Prostate gland (tissue), 2 donors: ENCODE data around the gene G3BP1. TPM values are rescaled to one million over a fixed set of nuclear protein-coding genes. Genes with fewer than 3 reads are reported as not detected.

Experiments used
- DNase-seq: peaks from one replicate; pipeline ENCODE4 v3.0.0-alpha.2; 2019; ENCODE audit warnings: low spot score
- H3K27ac ChIP-seq, 2 donors: fragments of 200-600 bp; sonication (generic); 2 replicates each; pipeline ENCODE4 v1.5.1; 2017 to 2019
- H3K27me3 ChIP-seq: fragments of 200-600 bp; sonication (generic); replicated peaks from 2 replicates; pipeline ENCODE4 v1.5.1; 2019; ENCODE audit not compliant: insufficient read depth
- H3K36me3 ChIP-seq, 2 donors: fragments of 200-600 bp; sonication (generic); 1 replicate in 1 of 2; 2 replicates in 1 of 2; pipeline versions ENCODE4 v1.5.1 to v1.8.1; 2017 to 2019
- H3K4me1 ChIP-seq: fragments of 200-600 bp; sonication (generic); replicated peaks from 2 replicates; pipeline ENCODE4 v1.5.1; 2019
- H3K4me3 ChIP-seq, 2 donors: fragments of 200-600 bp; sonication (generic); 2 replicates each; pipeline ENCODE4 v1.5.1; 2017 to 2019
- H3K9me3 ChIP-seq: fragments of 200-600 bp; sonication (generic); 2 replicates; pipeline ENCODE4 v1.5.1; 2017
- POLR2A ChIP-seq: fragments of 450-650 bp; IDR thresholded peaks from one replicate; pipeline ENCODE4 v1.6.1; 2016; ENCODE audit warnings: antibody characterized with exemption, mild to moderate bottlenecking
- POLR2AphosphoS5 ChIP-seq: sonication (generic); formaldehyde crosslinking; IDR thresholded peaks from one replicate; pipeline ENCODE4 v1.6.1; 2017; ENCODE audit warnings: antibody characterized with exemption
- WGBS: methylation state at CpG from one replicate; pipeline ENCODE4 v1.1.5; 2018; 5-methylcytosine and 5-hydroxymethylcytosine counted together
- intact Hi-C: fragments of 100-400 bp; cut with DNase I; formaldehyde crosslinking; loops from one replicate; pipeline ENCODE4 v1.14.2; 2022
- total RNA-seq, 2 donors: library from RNA; depleted of rRNA; stranded (reverse); fragments of >200 nt; gene quantifications; one replicate each; pipeline ENCODE4 v1.1.0, GENCODE V29; 2016
- TF ChIP-seq, protein P1 (sequence below), 4 experiments: fragments of 200-600 bp in 2 of 4; fragments of 450-650 bp in 2 of 4; sonication (generic) in 2 of 4; IDR thresholded peaks; 1 replicate in 3 of 4; 2 replicates in 1 of 4; pipeline ENCODE4 v1.5.1; 2016 to 2019; ENCODE audit warnings: antibody characterized with exemption in 4 of 4, mild to moderate bottlenecking in 2 of 4, moderate library complexity in 2 of 4

G3BP1 gene
- total RNA-seq, 2 donors from 2014 or later = 98.4 to 119 TPM

DNA sequence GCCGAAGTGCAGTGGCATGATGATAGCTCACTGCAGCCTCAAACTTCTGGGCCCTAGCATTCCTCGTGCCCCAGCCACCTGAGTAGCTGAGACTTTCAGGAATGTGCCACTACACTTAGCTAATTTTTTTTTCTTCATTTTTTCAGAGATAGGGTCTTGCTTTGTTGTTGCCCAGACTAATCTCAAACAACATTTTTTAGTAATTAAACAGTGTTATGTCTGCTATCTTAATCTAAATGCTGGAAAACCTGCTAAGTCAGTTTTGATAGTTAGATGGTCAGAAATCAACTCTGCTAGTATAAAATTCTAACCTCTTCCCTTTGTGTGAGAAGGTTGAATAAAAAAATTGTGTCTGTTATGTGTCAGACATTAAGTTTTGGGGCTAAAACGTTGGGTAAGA is 12.4 kb downstream of the G3BP1 start:
- DNase-seq = no peak
- no peaks in the 10 kb centered on the region for H3K9me3 ChIP-seq
- H3K27ac ChIP-seq = no peak overlapping the region
- intact Hi-C loops = no loop called here
- no peaks in the 10 kb centered on the region for H3K27me3 ChIP-seq
- H3K4me1 ChIP-seq = no peaks in the 10 kb centered on the region
- TF ChIP-seq, protein P1, sequence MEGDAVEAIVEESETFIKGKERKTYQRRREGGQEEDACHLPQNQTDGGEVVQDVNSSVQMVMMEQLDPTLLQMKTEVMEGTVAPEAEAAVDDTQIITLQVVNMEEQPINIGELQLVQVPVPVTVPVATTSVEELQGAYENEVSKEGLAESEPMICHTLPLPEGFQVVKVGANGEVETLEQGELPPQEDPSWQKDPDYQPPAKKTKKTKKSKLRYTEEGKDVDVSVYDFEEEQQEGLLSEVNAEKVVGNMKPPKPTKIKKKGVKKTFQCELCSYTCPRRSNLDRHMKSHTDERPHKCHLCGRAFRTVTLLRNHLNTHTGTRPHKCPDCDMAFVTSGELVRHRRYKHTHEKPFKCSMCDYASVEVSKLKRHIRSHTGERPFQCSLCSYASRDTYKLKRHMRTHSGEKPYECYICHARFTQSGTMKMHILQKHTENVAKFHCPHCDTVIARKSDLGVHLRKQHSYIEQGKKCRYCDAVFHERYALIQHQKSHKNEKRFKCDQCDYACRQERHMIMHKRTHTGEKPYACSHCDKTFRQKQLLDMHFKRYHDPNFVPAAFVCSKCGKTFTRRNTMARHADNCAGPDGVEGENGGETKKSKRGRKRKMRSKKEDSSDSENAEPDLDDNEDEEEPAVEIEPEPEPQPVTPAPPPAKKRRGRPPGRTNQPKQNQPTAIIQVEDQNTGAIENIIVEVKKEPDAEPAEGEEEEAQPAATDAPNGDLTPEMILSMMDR (IDR thresholded peaks at IDR 0.05) = no peak
- TF ChIP-seq POLR2AphosphoS5 = no peak
- TF ChIP-seq POLR2A = no peak
- H3K4me3 ChIP-seq = no peak overlapping the region
- H3K36me3 ChIP-seq = no peaks in the 10 kb centered on the region
- 65% methylated on average over 3 of the region's 3 CpGs for WGBS

DNA sequence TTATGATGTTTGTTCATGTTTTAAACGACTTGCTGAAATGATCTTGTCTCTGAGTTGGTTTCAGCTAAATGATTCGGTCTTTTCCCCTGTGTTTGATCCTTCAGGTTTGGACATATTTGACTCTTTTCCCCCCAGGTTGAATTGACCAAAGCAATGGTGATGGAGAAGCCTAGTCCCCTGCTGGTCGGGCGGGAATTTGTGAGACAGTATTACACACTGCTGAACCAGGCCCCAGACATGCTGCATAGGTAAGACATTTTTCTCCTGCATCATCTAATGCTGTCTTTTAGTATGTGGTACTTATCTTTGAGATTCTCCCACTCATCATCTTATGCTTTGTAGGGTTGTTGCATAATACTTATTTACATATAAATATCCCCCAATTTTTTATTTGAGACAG is 14.7 kb downstream of the G3BP1 start:
- WGBS = 61% methylated on average over 4 of the region's 4 CpGs
- Histone ChIP-seq H3K4me1 (no peaks in the 10 kb centered on the region), H3K27ac (no peak overlapping the region), H3K36me3 (no peaks in the 10 kb centered on the region), H3K4me3 (no peak overlapping the region), H3K9me3 (no peaks in the 10 kb centered on the region), H3K27me3 (no peaks in the 10 kb centered on the region)
- intact Hi-C loops = no loop called here
- TF ChIP-seq, protein P1 (IDR thresholded peaks at IDR 0.05) = no peak
- no peak for TF ChIP-seq POLR2AphosphoS5
- TF ChIP-seq POLR2A = no peak
- no peak for DNase-seq

DNA sequence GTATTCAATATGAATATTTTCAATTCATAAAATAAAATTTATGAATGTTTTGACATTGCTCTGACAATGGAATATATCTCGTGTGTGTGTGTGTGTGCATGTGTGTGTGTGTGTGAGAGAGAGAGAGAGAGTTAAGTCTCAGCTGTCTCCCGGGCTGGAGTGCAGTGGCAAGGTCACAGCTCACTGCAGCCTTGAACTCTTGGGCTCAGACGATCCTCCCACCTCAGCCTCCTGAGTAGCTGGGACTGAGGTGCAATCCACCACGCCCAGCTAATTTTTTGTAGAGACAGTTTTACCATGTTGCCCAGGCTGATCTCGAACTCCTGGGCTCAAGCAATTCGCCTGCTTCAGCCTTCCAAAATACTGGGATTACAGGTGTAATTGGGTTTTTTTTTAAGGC is 16.1 kb downstream of the G3BP1 start:
- no peaks in the 10 kb centered on the region for H3K36me3 ChIP-seq
- no peaks in the 10 kb centered on the region for H3K4me1 ChIP-seq
- TF ChIP-seq POLR2AphosphoS5 (no peak), POLR2A (no peak)
- TF ChIP-seq, protein P1 (IDR thresholded peaks at IDR 0.05) = no peak
- no peaks in the 10 kb centered on the region for H3K27me3 ChIP-seq
- no peak for DNase-seq
- no peaks in the 10 kb centered on the region for H3K9me3 ChIP-seq
- H3K27ac ChIP-seq = no peak overlapping the region
- intact Hi-C loops = no loop called here
- H3K4me3 ChIP-seq = no peak overlapping the region
- WGBS = 82% methylated on average over 6 of the region's 6 CpGs

DNA sequence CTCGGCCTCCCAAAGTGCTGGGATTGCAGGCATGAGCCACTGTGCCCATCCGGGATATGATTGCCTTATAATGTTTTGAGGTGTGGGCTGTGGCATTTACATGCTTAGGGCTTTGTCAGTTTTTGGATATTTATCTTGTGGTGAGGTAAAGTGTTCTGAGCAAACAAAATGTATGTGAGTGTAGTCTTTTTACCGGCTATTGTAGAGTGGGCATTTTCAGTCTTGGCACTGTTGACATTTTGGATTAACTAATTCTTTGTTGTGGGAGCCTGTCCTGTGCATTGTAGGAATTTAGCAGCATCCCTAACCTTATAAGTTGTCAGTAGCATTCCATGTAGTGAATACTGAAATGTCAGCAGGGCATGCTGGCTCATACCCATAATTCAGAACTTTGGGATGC is 21.6 kb downstream of the G3BP1 start:
- H3K9me3 ChIP-seq = no peaks in the 10 kb centered on the region
- H3K4me3 ChIP-seq = no peak overlapping the region
- no peaks in the 10 kb centered on the region for H3K4me1 ChIP-seq
- H3K27ac ChIP-seq = no peak overlapping the region
- peaks cover 6 to 8% of the 10 kb centered on the region in 2 donors for H3K36me3 ChIP-seq
- H3K27me3 ChIP-seq = no peaks in the 10 kb centered on the region
- no peak for DNase-seq
- intact Hi-C loops = no loop called here
- 62% methylated on average over 3 of the region's 3 CpGs for WGBS
- TF ChIP-seq POLR2AphosphoS5 = no peak
- TF ChIP-seq, protein P1 (IDR thresholded peaks at IDR 0.05) = no peak
- no peak for TF ChIP-seq POLR2A

DNA sequence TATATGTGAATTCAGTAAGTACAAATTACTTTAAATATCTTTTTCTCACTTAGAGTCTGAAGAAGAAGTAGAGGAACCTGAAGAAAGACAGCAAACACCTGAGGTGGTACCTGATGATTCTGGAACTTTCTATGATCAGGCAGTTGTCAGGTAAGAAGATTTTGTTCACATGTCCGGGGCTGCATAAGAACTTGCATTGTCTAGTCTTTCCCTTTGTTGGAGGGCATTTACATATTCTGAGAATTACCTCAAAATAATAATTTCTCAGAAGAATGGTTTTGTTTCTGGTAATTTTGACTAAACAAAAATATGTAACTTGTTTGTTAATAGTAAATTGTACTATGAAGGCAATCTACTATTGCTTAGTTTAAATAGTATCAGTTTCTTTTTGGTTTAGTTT is 23.7 kb downstream of the G3BP1 start:
- DNase-seq = no peak
- Histone ChIP-seq H3K36me3 (peaks cover 6 to 13% of the 10 kb centered on the region in 2 donors), H3K27me3 (no peaks in the 10 kb centered on the region), H3K9me3 (no peaks in the 10 kb centered on the region), H3K4me1 (no peaks in the 10 kb centered on the region), H3K4me3 (no peak overlapping the region), H3K27ac (no peak overlapping the region)
- 81% methylated on average over 1 of the region's 1 CpG for WGBS
- intact Hi-C loops = no loop called here
- no peak for TF ChIP-seq POLR2A
- TF ChIP-seq, protein P1 (IDR thresholded peaks at IDR 0.05) = no peak
- no peak for TF ChIP-seq POLR2AphosphoS5
